HepG2 (cell line): ENCODE results near the gene RARA. TPM values are rescaled to one million over a fixed set of nuclear protein-coding genes. Genes with fewer than 3 reads are reported as not detected.

Experiments used
- ATAC-seq: fragments of 200-7000 bp; cut with Tn5 transposase; 3 replicates; pipeline ENCODE4 v1.9.1; 2020; ENCODE audit warnings: mild to moderate bottlenecking, moderate library complexity
- BruUV-seq: library from RNA; stranded (reverse); fragments of 400-500 nt; replicated peaks from 2 replicates; lab custom pipeline; 2021; lab: Mats Ljungman, UMichigan
- CTCF ChIA-PET: fragments of 300-600 bp; formaldehyde crosslinking; extraction: SDS; loops from one replicate; lab custom pipeline; 2021; ENCODE audit warnings: low total read pairs, inconsistent platforms, low intra/inter-chr PET ratio; lab: Yijun Ruan, JAX
- POLR2A ChIA-PET: fragments of 350-600 bp; sonication (Branson Sonifier 250); formaldehyde crosslinking; loops from one replicate; lab custom pipeline; 2020; ENCODE audit warnings: antibody characterized with exemption, inconsistent platforms; lab: Yijun Ruan, JAX
- DNase-seq: peaks from one replicate; pipeline ENCODE4 v3.0.0-alpha.2; 2015; ENCODE audit warnings: low spot score
- FAIRE-seq: peaks from 3 replicates; lab custom pipeline; 2011; peaks lifted over from hg19 to GRCh38; lab: Jason Lieb, UNC
- H2AFZ ChIP-seq: one replicate; pipeline ENCODE4 v1.6.1; 2011; ENCODE audit warnings: low read length, inconsistent platforms
- H3K27ac ChIP-seq: fragments of 300-600 bp; 3 replicates; pipeline ENCODE4 v1.8.0; 2011; ENCODE audit warnings: mixed run types, mild to moderate bottlenecking, mixed read lengths, low read length, inconsistent platforms; ENCODE audit not compliant: insufficient read depth; ENCODE audit errors: extremely low read length
- H3K27me3 ChIP-seq, 2 experiments: fragments of 200-600 bp in 1 of 2; 2 replicates in 1 of 2; 3 replicates in 1 of 2; pipeline versions ENCODE4 v1.6.0 to v1.8.0; 2011; ENCODE audit warnings: low read length in 2 of 2, mild to moderate bottlenecking in 2 of 2, moderate library complexity in 2 of 2, inconsistent platforms in 1 of 2; ENCODE audit not compliant: insufficient read depth in 2 of 2, control insufficient read depth in 1 of 2
- H3K36me3 ChIP-seq, 2 experiments: fragments of 200-600 bp in 1 of 2; replicated peaks in 1 of 2; 2 replicates in 1 of 2; 3 replicates in 1 of 2; pipeline versions ENCODE4 v1.5.1 to v1.8.0; 2011; ENCODE audit warnings: low read length in 2 of 2, inconsistent platforms in 1 of 2; ENCODE audit not compliant: insufficient read depth in 2 of 2, control insufficient read depth in 1 of 2
- H3K4me1 ChIP-seq: 2 replicates; pipeline ENCODE4 v1.5.1; 2012; ENCODE audit warnings: low read length, inconsistent platforms; ENCODE audit not compliant: insufficient read depth
- H3K4me2 ChIP-seq: 2 replicates; pipeline ENCODE4 v1.6.0; 2011; ENCODE audit warnings: low read depth, low read length, inconsistent platforms
- H3K4me3 ChIP-seq, 3 experiments: fragments of 200-600 bp in 1 of 3; sonication (generic), shearing (Covaris generic) in 1 of 3; replicated peaks in 1 of 3; 2 replicates each; pipeline ENCODE4 v1.5.1; 2011 to 2016; ENCODE audit warnings: low read length in 3 of 3, inconsistent platforms in 2 of 3, low read depth in 2 of 3, mild to moderate bottlenecking in 2 of 3, control low read depth in 1 of 3, mixed read lengths in 1 of 3; ENCODE audit not compliant: insufficient read depth in 1 of 3
- H3K79me2 ChIP-seq: one replicate; pipeline ENCODE4 v1.6.1; 2011; ENCODE audit warnings: low read length, inconsistent platforms; ENCODE audit not compliant: insufficient read depth
- H3K9ac ChIP-seq: 2 replicates; pipeline ENCODE4 v1.6.0; 2011; ENCODE audit warnings: mild to moderate bottlenecking, low read depth, low read length, inconsistent platforms; ENCODE audit not compliant: insufficient read depth
- H3K9me3 ChIP-seq: 2 replicates; pipeline ENCODE4 v1.5.1; 2012; ENCODE audit warnings: mild to moderate bottlenecking, low read length
- H4K20me1 ChIP-seq: 2 replicates; pipeline ENCODE4 v1.6.0; 2011; ENCODE audit warnings: inconsistent platforms, mild to moderate bottlenecking, low read length, moderate library complexity; ENCODE audit not compliant: insufficient read depth
- CEBPB ChIP-seq: IDR thresholded peaks from 2 replicates; pipeline ENCODE4 v1.6.1; 2011; ENCODE audit warnings: low read depth, low read length, improper control_type of control experiment, borderline replicate concordance
- MIER2 ChIP-seq: IDR thresholded peaks from 2 replicates; pipeline ENCODE4 v1.6.1; 2016; ENCODE audit warnings: missing biosample characterization, missing genetic modification reagents
- MTA3 ChIP-seq: sonication (generic); formaldehyde crosslinking; IDR thresholded peaks from 2 replicates; pipeline ENCODE4 v1.4.0; 2020; ENCODE audit warnings: missing genetic modification reagents
- NFIC ChIP-seq: IDR thresholded peaks from 2 replicates; pipeline ENCODE4 v1.6.1; 2012; ENCODE audit warnings: mild to moderate bottlenecking, low read length, inconsistent platforms
- NR2F1 ChIP-seq, 2 experiments: fragments of 450-650 bp in 1 of 2; formaldehyde crosslinking in 1 of 2; IDR thresholded peaks; 2 replicates each; pipeline versions ENCODE4 v1.5.0 to v1.6.1; 2016 to 2020; ENCODE audit warnings: mild to moderate bottlenecking in 1 of 2, missing compliant biosample characterization in 1 of 2, missing genetic modification reagents in 1 of 2, moderate library complexity in 1 of 2
- POGK ChIP-seq: sonication (generic); formaldehyde crosslinking; conservative IDR thresholded peaks from 2 replicates; pipeline ENCODE4 v1.8.0; 2022; ENCODE audit warnings: mild to moderate bottlenecking, moderate library complexity, missing genetic modification reagents
- ZNF251 ChIP-seq: sonication (generic); formaldehyde crosslinking; IDR thresholded peaks from 2 replicates; pipeline ENCODE4 v1.9.0; 2021; ENCODE audit warnings: mild to moderate bottlenecking, missing genetic modification reagents
- ZNF292 ChIP-seq: sonication (generic); formaldehyde crosslinking; IDR thresholded peaks from 2 replicates; pipeline ENCODE4 v1.8.1; 2022; ENCODE audit warnings: mild to moderate bottlenecking, low read depth, missing genetic modification reagents, borderline replicate concordance
- ZNF318 ChIP-seq: sonication (generic); formaldehyde crosslinking; IDR thresholded peaks from 2 replicates; pipeline ENCODE4 v1.4.0; 2020; ENCODE audit warnings: mild to moderate bottlenecking, missing genetic modification reagents
- ZNF563 ChIP-seq: sonication (generic); formaldehyde crosslinking; IDR thresholded peaks from 2 replicates; pipeline ENCODE4 v1.8.0; 2022; ENCODE audit warnings: mild to moderate bottlenecking, moderate library complexity, missing genetic modification reagents
- ZNF7 ChIP-seq: IDR thresholded peaks from 2 replicates; pipeline ENCODE4 v1.6.1; 2016; ENCODE audit warnings: missing biosample characterization, missing genetic modification reagents
- ZNF720 ChIP-seq: sonication (generic); formaldehyde crosslinking; IDR thresholded peaks from 2 replicates; pipeline ENCODE4 v1.4.0; 2020; ENCODE audit warnings: missing genetic modification reagents
- ZNF816 ChIP-seq: sonication (generic); formaldehyde crosslinking; IDR thresholded peaks from 2 replicates; pipeline ENCODE4 v1.8.0; 2022; ENCODE audit warnings: missing genetic modification reagents, mild to moderate bottlenecking, borderline replicate concordance
- WGBS: methylation state at CpG from one replicate; pipeline ENCODE4 v1.1.6; 2017; ENCODE audit warnings: low lambda C conversion rate; 5-methylcytosine and 5-hydroxymethylcytosine counted together
- in situ Hi-C: cut with HindIII; loops from 2 replicates; pipeline ENCODE4 v1.10.0; 2017; ENCODE audit warnings: low pct_unique_long_range_greater_than_20kb; ENCODE audit not compliant: extremely low pct_ligation_motif_present
- intact Hi-C: fragments of 100-400 bp; cut with micrococcal nuclease; formaldehyde crosslinking; loops from one replicate; pipeline ENCODE4 v1.10.0; 2022; ENCODE audit not compliant: unreplicated experiment
- polyA plus RNA-seq, 8 experiments: library from polyadenylated mRNA; depleted of rRNA in 3 of 8; stranded (reverse) in 7 of 8; unstranded in 1 of 8; fragments of >200 nt; fragmentation: Illumina TruSeq in 4 of 8; extraction: Trizol in 4 of 8; gene quantifications; 2 replicates each; pipeline versions ENCODE4 v1.2.1 to v1.2.3, GENCODE V29; 2011 to 2016; ENCODE audit warnings: low read depth in 4 of 8, missing spikeins in 1 of 8, mixed read lengths in 1 of 8; ENCODE audit not compliant: insufficient read depth in 1 of 8
- total RNA-seq, 5 experiments: library from RNA; depleted of rRNA; stranded (reverse); fragments of >200 nt; fragmentation: Illumina TruSeq; extraction: Trizol; gene quantifications; 2 replicates each; pipeline ENCODE4 v1.2.3, GENCODE V29; 2016; ENCODE audit warnings: low read depth in 1 of 5

The RARA gene
- total and polyA plus RNA-seq, 2 of the 13 experiments (the other 11 are each of a cell fraction or from before 2014, with no cell fraction given) = 6.4 to 8.6 TPM

- POLR2A ChIA-PET = no interaction called here
- intact Hi-C loops (loop anchor here (5.0 kb wide), 1 partner anchor 145 kb away; the partner anchor contains the start of gene CASC3), in situ Hi-C loops (loop anchor here (5.0 to 10.0 kb wide), 2 partner anchors 85 to 272 kb away; partner anchors contain the start of gene CSF3)
- H3K4me2 ChIP-seq = peak overlapping the region; percentile 95
- no peaks in the 10 kb centered on the region for H3K27me3 ChIP-seq
- peaks cover 72% of the 10 kb centered on the region for H3K4me1 ChIP-seq
- ATAC-seq (no peak; the same call in 2 of the 3 replicates), DNase-seq (no peak), FAIRE-seq (no peak)
- peaks cover 32% of the 10 kb centered on the region for H3K79me2 ChIP-seq
- H3K27ac ChIP-seq = peak overlapping the region; percentile 39
- H3K9ac ChIP-seq = peak overlapping the region; percentile 46
- peak overlapping the region; percentile 35 to 99 (median 37) for H3K4me3 ChIP-seq
- WGBS = 33% methylated on average over 4 of the region's 4 CpGs
- H4K20me1 ChIP-seq = no peaks in the 10 kb centered on the region
- no peak overlapping the region for H2AFZ ChIP-seq
- no peaks in the 10 kb centered on the region for H3K9me3 ChIP-seq
- CTCF ChIA-PET = no interaction called here
- peaks cover 5 to 20% of the 10 kb centered on the region in 2 experiments for H3K36me3 ChIP-seq
- no TSS peak for BruUV-seq
- TF ChIP-seq NFIC (0 out of 2 replicates have a peak, but pooled peaks have one; percentile 15), ZNF251 (CRISPR knock-in tag) (no peak), MIER2 (CRISPR knock-in tag) (0 out of 2 replicates have a peak, but pooled peaks have one; percentile 16), ZNF720 (CRISPR knock-in tag) (no peak), NR2F1 (CRISPR knock-in tag; IDR thresholded peaks at IDR 0.05) (peak in 1 of 2 experiments; percentile 60; a peak in 2 of 4 replicates), ZNF563 (CRISPR knock-in tag) (peak; percentile 13; the same call in 1 of the 2 replicates), ZNF816 (CRISPR knock-in tag) (no peak), ZNF292 (CRISPR knock-in tag) (0 out of 2 replicates have a peak, but pooled peaks have one; percentile 7), CEBPB (no peak), MTA3 (no peak), ZNF7 (CRISPR knock-in tag) (no peak), POGK (no peak), ZNF318 (peak; percentile 32; the same call in 1 of the 2 replicates)
Observed at GRCh38 chr17:40287159-40287493, 21.9 kb upstream of the RARA start.
